ENCODE measurements around the gene IGFALS.

IGFALS gene

DNA sequence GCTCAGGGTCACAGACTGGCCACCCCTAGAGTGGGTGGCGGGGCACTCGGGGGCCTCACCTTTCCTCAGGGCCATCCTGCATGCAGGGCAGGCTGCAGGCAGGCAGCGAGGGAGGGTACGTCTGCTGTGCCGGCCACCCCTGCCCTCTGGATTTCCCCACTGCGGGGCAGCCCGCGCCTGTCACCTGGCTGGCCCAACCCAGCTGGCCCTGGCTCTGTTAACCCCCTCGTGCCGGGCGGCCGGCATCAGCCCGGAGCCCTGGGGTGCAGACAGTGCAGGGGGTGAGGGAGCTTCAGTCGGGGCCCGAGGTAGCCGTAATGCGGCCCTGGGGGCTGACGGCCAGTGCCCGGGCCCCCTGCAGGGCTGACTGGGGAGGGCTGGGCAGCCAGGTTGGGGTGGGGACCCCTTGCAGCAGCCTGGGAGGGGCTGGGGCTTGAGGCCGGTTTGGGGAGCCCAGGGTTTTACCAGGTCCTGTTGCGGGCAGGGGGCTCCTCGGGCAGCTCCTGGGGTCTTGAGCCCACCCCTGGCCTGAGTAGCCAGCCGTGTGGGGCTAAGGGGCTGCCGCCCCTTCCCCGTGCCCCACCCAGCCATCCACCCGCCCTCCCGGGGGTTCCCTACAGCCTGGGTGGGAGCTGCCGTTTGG lies at the start of gene IGFALS:
Gene IGFALS (minus strand): TSS at position 128 of the 643 bp plus-strand sequence. CDS start 53 bp downstream, at position 75.
- Mint-ChIP-seq H3K4me3 (no peak within 1 kb of the TSS), H3K27ac (no peak within 1 kb of the TSS), H3K4me1 (peaks cover 4% of the 10 kb centered on the region), H3K27me3 (no peaks in the 10 kb centered on the region), H3K9me3 (peaks cover 0 to 8% of the 10 kb centered on the region in 2 donors)
- DNase-seq (peak in 1 of 2 donors; percentile 11), ATAC-seq (peak; percentile 14)

DNA sequence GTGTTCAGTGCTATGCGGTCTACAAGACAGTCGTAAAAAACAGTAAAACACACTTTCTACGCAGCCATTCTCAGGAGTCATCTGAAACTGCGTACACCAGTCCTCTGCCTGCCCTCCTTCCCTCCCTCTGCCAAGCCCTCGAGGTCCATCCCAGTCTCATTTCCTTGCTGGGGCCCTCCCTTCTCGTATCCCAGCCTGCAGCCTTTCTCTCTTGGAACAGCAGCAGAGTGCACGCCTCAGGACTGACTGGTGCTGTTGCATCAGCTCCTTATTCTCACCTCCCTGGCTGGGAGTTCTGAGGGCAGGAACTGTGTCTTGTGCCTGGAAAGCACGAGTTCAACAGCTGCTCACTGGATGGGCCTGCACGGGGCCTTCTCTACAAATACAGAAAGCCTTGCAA lies 46.0 kb upstream of the IGFALS start:
- no peak for DNase-seq
- H3K4me1 Mint-ChIP-seq = no peaks in the 10 kb centered on the region
- H3K4me3 Mint-ChIP-seq = no peak overlapping the region
- no peaks in the 10 kb centered on the region for H3K27me3 Mint-ChIP-seq
- no peak overlapping the region for H3K27ac Mint-ChIP-seq
- H3K9me3 Mint-ChIP-seq = no peaks in the 10 kb centered on the region
- no peak for ATAC-seq

DNA sequence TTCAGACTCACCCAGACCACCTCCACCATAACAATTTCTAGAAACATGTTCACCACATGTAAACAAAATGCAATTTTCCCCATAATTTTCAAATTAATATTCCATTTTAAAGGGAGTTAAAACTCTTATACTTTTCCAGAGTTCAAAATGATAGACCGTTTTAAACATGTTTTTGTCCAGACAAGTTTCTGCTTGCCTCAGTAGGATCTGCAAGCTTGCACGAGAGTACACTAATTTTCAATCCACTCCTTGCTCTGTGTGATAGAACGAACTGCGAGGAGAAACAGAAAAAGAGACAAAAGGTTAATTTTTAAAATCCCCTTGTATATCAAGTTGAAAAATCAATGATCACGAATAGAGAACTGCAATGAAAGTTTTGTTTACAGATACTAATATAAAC lies 40.6 kb upstream of the IGFALS start:
- H3K4me3 Mint-ChIP-seq = no peak overlapping the region
- no peaks in the 10 kb centered on the region for H3K9me3 Mint-ChIP-seq
- no peak overlapping the region for H3K27ac Mint-ChIP-seq
- H3K4me1 Mint-ChIP-seq = peaks cover 17% of the 10 kb centered on the region
- DNase-seq (no peak), ATAC-seq (no peak)
- H3K27me3 Mint-ChIP-seq = no peaks in the 10 kb centered on the region

DNA sequence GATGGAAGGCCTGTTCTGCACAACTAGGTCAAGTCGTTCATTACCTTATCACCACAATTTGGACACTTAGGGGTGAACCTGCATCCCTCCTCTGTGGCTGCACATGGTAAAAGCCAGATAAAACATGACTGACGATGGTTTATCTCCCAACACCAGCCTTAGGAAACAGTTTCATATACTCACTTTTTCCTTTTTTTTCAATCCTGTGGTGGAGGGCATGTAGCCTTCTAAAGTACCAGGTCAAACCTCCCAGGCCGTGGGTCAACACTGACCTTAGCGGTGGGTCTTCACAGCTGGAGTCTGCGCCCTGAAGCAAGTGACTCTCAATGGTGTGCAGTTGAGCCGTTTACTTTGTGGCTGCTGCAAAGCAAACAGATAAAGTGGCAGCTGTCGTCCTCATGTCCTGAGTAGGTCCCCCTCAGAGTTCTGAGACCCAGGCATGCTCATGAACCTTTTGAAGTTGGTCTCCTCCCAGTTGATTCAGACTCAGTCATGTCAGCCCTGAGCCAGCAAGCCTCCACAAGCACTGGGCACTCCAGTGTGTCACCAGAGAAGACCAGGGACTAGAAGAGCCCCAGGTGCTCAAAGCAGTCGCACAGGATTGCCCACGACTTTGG lies 39.4 kb upstream of the IGFALS start:
- peak overlapping the region in 1 of 2 donors; percentile 40 for H3K27ac Mint-ChIP-seq
- no peak for ATAC-seq
- H3K9me3 Mint-ChIP-seq = no peaks in the 10 kb centered on the region
- no peaks in the 10 kb centered on the region for H3K27me3 Mint-ChIP-seq
- H3K4me1 Mint-ChIP-seq = peaks cover 21% of the 10 kb centered on the region
- H3K4me3 Mint-ChIP-seq = no peak overlapping the region
- no peak for DNase-seq

DNA sequence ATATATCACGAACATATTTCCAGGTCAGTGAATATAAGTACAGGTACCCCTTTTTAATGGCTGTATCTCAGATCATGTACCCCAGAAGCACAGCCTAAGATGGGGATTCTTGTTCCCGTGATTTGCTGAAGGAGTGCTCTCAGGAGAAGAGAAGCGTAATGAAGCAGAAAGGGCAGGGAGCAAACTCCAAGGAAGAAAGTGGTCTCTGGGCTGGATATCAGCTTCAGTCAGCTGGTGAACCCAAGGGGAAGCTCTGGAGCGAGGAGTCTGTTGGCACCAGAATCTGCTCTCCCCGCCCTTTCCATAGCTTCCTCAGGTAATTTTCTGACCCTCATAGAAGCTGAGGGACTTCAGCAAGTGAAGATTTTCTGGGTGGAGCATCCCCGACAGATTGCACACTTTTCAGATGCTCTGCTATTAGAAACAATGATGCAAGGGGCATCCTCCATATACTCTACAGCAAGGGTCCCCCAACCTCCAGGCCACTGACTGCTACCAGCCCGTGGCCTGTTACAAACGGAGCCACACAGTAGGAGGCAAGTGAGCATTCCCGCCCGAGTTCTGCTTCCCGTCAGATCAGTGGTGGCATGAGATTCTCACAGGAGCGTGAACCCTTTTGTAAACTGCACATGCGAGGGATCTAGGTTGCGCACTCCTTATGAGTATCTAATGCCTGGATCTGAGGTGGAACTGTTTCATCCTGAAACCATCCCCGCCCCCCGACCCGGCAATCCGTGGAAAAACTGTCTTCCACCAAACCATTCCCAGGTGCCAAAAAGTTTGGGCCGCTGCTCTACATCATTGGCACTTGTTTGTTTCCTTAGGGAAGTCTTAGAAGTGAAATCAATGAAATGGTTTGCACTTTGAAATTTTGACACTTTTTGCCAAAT lies 37.9 kb upstream of the IGFALS start:
- no peak overlapping the region for H3K4me3 Mint-ChIP-seq
- H3K4me1 Mint-ChIP-seq = peaks cover 28% of the 10 kb centered on the region

DNA sequence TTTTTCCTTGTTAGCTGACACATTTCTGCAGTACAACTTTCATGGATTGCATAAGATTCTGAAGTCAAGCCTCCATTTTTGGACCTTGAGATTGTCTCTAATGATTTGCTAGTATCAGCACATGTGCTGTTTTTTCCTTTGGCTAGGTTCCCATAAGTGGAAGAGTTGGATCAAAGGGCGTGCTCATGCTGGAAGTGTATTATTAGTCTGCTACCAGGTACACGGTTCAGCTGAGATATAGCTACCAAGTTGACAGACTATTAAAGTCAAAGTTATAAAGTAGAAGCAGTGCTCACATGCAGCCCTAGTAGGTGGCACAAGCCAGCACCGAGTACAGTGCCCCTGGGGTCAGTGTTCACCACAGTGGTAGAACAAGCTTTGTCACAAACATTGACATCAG lies 36.7 kb upstream of the IGFALS start:
- Mint-ChIP-seq H3K27me3 (no peaks in the 10 kb centered on the region), H3K4me1 (peaks cover 34% of the 10 kb centered on the region), H3K4me3 (no peak overlapping the region), H3K27ac (no peak overlapping the region), H3K9me3 (no peaks in the 10 kb centered on the region)
- DNase-seq (no peak), ATAC-seq (no peak)

More for the DNA sequence above, 37.9 kb upstream of the IGFALS start:
- DNase-seq (no peak), ATAC-seq (no peak)
- no peak overlapping the region for H3K27ac Mint-ChIP-seq
- no peaks in the 10 kb centered on the region for H3K9me3 Mint-ChIP-seq
- H3K27me3 Mint-ChIP-seq = no peaks in the 10 kb centered on the region

DNA sequence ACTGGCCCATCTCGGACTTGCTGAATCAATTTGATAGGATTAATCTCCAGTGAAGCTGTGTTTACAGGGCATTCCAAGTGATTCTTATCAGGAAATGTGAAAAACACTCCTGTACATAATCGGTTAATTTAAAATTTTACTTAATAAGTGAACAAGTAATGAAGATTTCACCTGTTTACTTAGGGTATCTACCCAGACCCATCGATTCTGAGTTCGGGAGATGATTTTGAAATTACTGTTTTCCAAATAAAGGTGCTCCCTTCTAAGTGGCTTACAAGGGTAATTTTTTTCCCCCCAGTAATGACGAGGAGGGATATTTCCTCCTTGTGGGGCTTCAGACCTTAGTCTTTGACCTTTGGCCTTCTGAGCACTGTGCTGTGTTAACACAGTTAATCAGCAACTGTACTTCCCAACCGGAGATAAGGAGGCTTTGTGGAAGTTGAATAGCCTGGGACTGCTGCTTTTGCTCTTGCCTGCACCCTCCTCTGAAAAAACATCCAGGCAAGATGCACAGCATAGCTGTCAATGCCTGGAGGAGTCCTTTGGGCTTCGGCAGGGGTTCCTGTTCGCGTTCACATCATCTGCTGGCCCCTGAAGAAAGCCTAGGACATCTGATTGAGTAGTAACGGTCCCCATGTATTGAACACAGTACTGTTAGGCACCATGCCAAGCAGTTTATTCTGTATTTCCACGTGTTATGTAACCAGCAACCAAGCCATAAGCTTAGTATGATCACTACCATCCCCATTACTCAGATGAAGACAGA lies 35.3 kb upstream of the IGFALS start:
- no peak for ATAC-seq
- Mint-ChIP-seq H3K27ac (no peak overlapping the region), H3K4me3 (peak overlapping the region in 1 of 2 donors; percentile 95), H3K27me3 (no peaks in the 10 kb centered on the region), H3K9me3 (no peaks in the 10 kb centered on the region), H3K4me1 (peaks cover 46% of the 10 kb centered on the region)
- no peak for DNase-seq

DNA sequence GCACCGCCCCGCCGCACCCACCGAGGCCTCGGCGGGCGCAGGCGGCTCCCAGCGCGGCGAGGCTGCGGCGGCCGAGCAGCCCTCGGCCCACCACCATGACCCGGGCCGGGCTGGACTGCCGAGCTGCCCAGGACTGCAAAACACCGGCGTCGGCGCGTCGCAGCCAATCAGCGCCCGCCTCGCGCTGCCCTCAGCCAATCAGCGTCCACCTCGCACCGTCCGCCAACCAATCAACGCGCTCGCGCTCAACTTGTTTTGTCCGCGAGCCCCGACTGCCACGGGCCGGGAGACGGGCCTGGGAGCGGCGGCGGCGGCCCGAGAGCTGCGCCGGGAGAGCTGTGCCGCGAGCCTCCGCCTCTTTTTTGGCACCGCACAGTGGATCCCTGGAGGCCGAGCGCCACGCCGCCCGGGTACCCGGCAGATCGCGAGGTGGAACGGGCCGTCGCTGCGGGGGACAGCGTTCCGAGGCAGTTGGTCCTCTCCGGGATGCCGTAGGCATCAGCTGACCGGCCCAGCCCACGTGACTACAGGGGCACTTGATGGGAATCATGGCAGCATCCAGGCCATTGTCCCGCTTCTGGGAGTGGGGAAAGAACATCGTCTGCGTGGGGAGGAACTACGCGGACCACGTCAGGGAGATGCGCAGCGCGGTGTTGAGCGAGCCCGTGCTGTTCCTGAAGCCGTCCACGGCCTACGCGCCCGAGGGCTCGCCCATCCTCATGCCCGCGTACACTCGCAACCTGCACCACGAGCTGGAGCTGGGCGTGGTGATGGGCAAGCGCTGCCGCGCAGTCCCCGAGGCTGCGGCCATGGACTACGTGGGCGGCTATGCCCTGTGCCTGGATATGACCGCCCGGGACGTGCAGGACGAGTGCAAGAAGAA lies 33.4 kb upstream of the IGFALS start, which contains the start of the genes FAHD1 and HAGH:
Gene FAHD1 (plus strand): TSS at position 516 of the 883 bp plus-strand sequence. CDS start 33 bp downstream, at position 549.
Gene HAGH (minus strand): TSS at position 135 of the 883 bp plus-strand sequence. CDS start 38 bp downstream, at position 97.
- H3K4me1 Mint-ChIP-seq = peaks cover 48% of the 10 kb centered on the region
- H3K27me3 Mint-ChIP-seq = no peaks in the 10 kb centered on the region
- peak; percentile 91 for ATAC-seq
- peak; percentile 93 to 95 for DNase-seq
- H3K27ac Mint-ChIP-seq = peak within 1 kb of the TSS; percentile 90 to 93
- H3K9me3 Mint-ChIP-seq = no peaks in the 10 kb centered on the region
- peak within 1 kb of the TSS; percentile 84 to 95 for H3K4me3 Mint-ChIP-seq

DNA sequence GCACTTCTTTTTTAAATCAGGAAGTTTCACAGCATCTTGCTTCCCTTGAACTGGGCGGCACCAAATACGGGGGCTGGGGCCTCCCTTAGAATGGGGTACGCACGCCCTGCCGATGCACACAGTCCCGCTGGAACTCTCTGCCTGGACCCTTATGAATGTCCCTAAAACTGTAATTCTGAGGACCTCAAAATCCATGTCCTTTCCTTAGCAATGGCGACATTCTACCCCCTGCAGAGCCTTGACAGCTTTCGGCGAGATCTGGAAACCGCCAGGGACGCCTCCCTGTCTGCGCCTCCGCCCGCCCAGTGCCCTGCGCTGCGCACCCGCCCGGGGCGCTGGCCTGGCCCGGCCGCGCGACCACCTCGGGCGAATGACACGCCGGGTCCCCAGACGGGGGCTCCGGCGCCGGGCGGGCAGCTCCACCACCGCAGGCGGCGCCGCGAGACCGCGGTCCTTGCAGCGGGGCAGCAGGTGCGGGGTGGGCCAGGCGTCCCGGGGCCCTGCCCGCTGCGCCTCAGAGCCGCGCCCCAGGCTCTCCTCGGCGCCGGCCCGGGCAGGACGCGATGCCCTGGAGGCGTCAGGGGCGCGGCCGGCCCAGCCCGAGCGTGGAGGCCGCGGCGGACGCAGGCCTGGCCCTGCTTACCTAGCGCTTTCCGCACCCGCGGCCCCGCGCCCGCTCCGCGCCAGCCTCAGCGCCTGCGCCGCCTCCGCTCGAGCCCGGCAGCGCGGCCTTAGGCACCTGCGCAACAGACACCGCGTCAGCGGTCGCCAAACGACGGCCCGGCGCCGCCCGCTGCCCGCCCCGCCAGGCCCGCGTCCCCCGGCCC lies 32.6 kb upstream of the IGFALS start:
- H3K27me3 Mint-ChIP-seq = no peaks in the 10 kb centered on the region
- H3K27ac Mint-ChIP-seq = peak overlapping the region in 1 of 2 donors; percentile 84
- DNase-seq = peak; percentile 78 to 85
- H3K4me3 Mint-ChIP-seq = peak overlapping the region; percentile 76 to 85
- H3K9me3 Mint-ChIP-seq = no peaks in the 10 kb centered on the region
- ATAC-seq = peak; percentile 86
- peaks cover 48% of the 10 kb centered on the region for H3K4me1 Mint-ChIP-seq

DNA sequence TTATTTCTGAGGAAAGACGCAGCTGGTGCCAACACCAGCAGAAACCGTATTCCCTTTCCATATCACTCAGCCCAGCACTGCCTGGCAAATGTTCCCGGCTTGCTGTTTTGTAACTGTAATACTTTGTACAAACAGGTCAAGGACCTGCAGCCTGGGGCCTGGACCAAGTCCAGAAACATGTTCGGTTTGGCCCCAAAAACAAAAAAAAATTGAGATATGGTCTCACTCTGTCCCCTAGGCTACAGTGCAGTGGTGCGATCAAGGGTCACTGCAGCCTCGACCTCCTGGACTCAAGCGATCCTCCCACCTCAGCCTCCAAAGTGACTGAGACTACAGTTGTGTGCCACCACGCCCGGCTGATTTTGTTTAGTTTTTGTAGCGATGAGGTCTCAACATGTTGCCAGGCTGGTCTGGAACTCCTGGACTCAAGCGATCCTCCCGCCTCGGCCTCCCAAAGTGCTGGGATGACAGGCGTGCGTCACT lies 31.9 kb upstream of the IGFALS start:
- ATAC-seq = no peak
- peaks cover 42% of the 10 kb centered on the region for H3K4me1 Mint-ChIP-seq
- no peaks in the 10 kb centered on the region for H3K27me3 Mint-ChIP-seq
- DNase-seq = no peak
- H3K9me3 Mint-ChIP-seq = no peaks in the 10 kb centered on the region
- H3K27ac Mint-ChIP-seq = peak overlapping the region in 1 of 2 donors; percentile 84
- peak overlapping the region; percentile 76 to 85 for H3K4me3 Mint-ChIP-seq

DNA sequence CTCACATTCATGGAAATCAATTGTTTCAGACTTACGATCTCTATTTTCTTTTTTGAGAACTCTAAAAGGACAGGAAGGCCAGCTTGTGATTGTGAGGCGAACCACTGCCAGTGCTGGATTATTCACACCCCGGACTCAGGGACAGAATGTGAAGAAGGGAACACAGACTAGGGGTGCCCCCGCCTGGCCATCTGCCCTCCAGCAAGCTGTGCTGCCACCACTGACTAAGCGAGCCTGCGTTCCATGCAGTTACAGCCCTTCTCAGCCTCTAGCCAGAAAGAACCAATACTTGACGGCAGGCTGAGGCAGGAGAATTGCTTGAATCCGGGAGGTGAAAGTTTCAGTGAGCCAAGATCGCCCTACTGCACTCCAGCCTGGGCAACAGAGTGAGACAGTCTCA lies 30.3 kb upstream of the IGFALS start:
- Mint-ChIP-seq H3K4me3 (no peak overlapping the region), H3K4me1 (peaks cover 28% of the 10 kb centered on the region), H3K27ac (peak overlapping the region in 1 of 2 donors; percentile 54)

DNA sequence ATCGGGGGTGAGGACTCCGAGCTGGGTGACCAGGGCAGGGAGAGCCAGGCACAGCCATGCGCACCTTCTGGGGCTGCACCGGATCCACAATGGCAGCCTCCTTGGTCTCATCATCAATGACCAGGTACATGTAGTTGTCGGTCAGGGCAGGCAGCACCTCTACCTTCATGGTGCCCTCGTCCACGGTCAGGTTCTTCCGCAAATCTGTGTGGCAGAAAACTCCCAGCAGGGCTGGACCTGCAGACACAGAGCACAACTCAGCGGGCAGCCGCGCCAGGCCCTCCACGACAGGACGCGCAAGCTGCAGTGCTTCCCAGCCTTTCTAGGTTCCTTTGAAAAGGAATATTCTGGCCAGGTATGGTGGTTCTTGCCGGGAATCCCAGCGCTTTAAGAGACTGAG lies 29.3 kb upstream of the IGFALS start:
- H3K9me3 Mint-ChIP-seq = no peaks in the 10 kb centered on the region
- H3K27ac Mint-ChIP-seq = no peak overlapping the region
- no peak overlapping the region for H3K4me3 Mint-ChIP-seq
- DNase-seq (no peak), ATAC-seq (no peak)
- peaks cover 25% of the 10 kb centered on the region for H3K4me1 Mint-ChIP-seq
- no peaks in the 10 kb centered on the region for H3K27me3 Mint-ChIP-seq

More for the DNA sequence above, 30.3 kb upstream of the IGFALS start:
- ATAC-seq (no peak), DNase-seq (no peak)
- Mint-ChIP-seq H3K9me3 (no peaks in the 10 kb centered on the region), H3K27me3 (no peaks in the 10 kb centered on the region)

DNA sequence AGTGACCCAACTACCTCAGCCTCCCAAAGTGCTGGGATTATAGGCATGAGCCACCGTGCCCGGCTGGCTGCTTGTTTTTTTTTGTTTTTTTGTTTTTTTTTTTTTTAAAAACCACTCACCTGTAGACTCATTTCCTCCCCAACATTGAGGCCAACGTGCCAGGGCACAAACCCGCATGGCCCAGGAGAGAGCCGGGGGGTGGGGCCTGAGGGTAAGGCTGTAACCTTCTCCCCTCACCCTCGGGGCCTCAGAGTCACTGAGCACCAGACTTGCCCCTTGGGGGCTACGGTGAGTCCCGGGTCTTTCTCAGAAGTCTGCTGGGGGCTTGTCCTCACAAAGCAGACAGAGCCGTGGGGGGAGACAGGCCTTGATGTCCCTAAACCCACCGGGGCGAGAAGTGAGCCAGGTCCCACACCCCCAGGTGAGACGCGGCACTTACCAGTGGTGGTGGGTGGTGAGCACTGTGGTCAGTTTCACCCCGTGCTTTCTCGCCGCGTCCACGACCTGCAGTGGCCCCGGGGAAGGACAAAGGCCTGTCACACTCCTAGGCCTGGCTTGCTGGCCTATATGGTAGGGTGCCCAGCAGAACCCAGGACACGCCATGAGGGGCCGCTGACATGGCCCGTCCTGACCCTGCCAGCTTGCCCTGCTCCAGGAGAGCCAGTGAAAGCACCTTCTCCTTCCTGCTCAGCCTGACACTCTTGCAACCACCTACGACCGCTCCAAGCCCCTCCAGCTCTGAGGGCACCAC lies 28.5 kb upstream of the IGFALS start:
- Mint-ChIP-seq H3K4me1 (peaks cover 19% of the 10 kb centered on the region), H3K4me3 (no peak overlapping the region), H3K27ac (no peak overlapping the region), H3K27me3 (no peaks in the 10 kb centered on the region), H3K9me3 (no peaks in the 10 kb centered on the region)
- no peak for ATAC-seq
- no peak for DNase-seq
